Measurements from ENCODE around the gene SP2. TPM values are rescaled to one million over a fixed set of nuclear protein-coding genes. Genes with fewer than 3 reads are reported as not detected.

Gene SP2
- total RNA-seq, 1 donor from 2014 or later, result 11.3 TPM

DNA sequence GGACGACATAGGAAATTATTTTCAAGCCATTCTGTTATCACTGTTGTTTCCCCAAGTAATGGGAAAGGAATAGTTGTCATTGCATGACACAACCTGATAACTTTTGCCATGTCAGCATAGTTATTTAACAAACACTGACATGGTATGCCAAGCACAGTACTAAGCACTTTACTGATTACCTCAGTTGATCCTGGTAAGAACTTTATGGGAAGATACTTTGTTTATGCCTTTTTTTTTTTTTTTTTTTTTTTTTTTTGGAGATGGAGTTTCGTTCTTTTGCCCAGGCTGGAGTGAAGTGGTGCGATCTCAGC is 29.6 kb downstream of the SP2 start:
- no peak for DNase-seq (ENCODE audit: extremely low spot score in 2 of 2)
- no peaks in the 10 kb centered on the region for H3K9me3 ChIP-seq
- H3K27ac ChIP-seq, result no peak overlapping the region
- H3K4me3 ChIP-seq, result no peak overlapping the region
- H3K27me3 ChIP-seq, result no peaks in the 10 kb centered on the region
- TF ChIP-seq, protein P1, sequence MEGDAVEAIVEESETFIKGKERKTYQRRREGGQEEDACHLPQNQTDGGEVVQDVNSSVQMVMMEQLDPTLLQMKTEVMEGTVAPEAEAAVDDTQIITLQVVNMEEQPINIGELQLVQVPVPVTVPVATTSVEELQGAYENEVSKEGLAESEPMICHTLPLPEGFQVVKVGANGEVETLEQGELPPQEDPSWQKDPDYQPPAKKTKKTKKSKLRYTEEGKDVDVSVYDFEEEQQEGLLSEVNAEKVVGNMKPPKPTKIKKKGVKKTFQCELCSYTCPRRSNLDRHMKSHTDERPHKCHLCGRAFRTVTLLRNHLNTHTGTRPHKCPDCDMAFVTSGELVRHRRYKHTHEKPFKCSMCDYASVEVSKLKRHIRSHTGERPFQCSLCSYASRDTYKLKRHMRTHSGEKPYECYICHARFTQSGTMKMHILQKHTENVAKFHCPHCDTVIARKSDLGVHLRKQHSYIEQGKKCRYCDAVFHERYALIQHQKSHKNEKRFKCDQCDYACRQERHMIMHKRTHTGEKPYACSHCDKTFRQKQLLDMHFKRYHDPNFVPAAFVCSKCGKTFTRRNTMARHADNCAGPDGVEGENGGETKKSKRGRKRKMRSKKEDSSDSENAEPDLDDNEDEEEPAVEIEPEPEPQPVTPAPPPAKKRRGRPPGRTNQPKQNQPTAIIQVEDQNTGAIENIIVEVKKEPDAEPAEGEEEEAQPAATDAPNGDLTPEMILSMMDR (IDR thresholded peaks at IDR 0.05), result no peak
- TF ChIP-seq POLR2A (IDR thresholded peaks at IDR 0.05), result no peak
- TF ChIP-seq POLR2AphosphoS5 (IDR thresholded peaks at IDR 0.05; ENCODE audit: insufficient read depth in 1 of 2, low read depth in 1 of 2), result no peak
- H3K36me3 ChIP-seq, result peaks cover 3 to 56% of the 10 kb centered on the region in 2 donors
- no peaks in the 10 kb centered on the region for H3K4me1 ChIP-seq
- intact Hi-C loops (cut with DNase I), result no loop called here

GRCh38 chr17:47927821-47928400 is 31.9 kb downstream of the SP2 start:
- H3K9me3 ChIP-seq, result no peaks in the 10 kb centered on the region
- H3K36me3 ChIP-seq, result peaks cover 3 to 53% of the 10 kb centered on the region in 2 donors
- H3K27ac ChIP-seq, result no peak overlapping the region
- no peaks in the 10 kb centered on the region for H3K4me1 ChIP-seq
- H3K4me3 ChIP-seq, result no peak overlapping the region
- H3K27me3 ChIP-seq, result no peaks in the 10 kb centered on the region
- DNase-seq (ENCODE audit: extremely low spot score in 2 of 2), result no peak
- TF ChIP-seq POLR2AphosphoS5 (IDR thresholded peaks at IDR 0.05; ENCODE audit: insufficient read depth in 1 of 2, low read depth in 1 of 2), result no peak
- TF ChIP-seq, protein P1 (IDR thresholded peaks at IDR 0.05), result no peak
- intact Hi-C loops (cut with DNase I), result no loop called here

- Histone ChIP-seq H3K27me3 (no peaks in the 10 kb centered on the region), H3K27ac (no peak overlapping the region), H3K9me3 (no peaks in the 10 kb centered on the region), H3K4me1 (no peaks in the 10 kb centered on the region), H3K4me3 (no peak overlapping the region), H3K36me3 (peaks cover 3 to 48% of the 10 kb centered on the region in 2 donors)
- TF ChIP-seq POLR2AphosphoS5 (IDR thresholded peaks at IDR 0.05; ENCODE audit: insufficient read depth in 1 of 2, low read depth in 1 of 2) (no peak), POLR2A (IDR thresholded peaks at IDR 0.05) (no peak)
- TF ChIP-seq, protein P1 (IDR thresholded peaks at IDR 0.05), result no peak
- no peak for DNase-seq (ENCODE audit: extremely low spot score in 2 of 2)
- intact Hi-C loops (cut with DNase I), result no loop called here
These were observed 32.4 kb downstream of the SP2 start for GRCh38 chr17:47928415-47928814.

GRCh38 chr17:47929218-47930000 is 33.4 kb downstream of the SP2 start:
- Histone ChIP-seq H3K9me3 (no peaks in the 10 kb centered on the region), H3K4me1 (no peaks in the 10 kb centered on the region), H3K27ac (no peak overlapping the region), H3K4me3 (no peak overlapping the region), H3K36me3 (peaks cover 3 to 40% of the 10 kb centered on the region in 2 donors), H3K27me3 (no peaks in the 10 kb centered on the region)
- TF ChIP-seq POLR2A (IDR thresholded peaks at IDR 0.05) (no peak), POLR2AphosphoS5 (IDR thresholded peaks at IDR 0.05; ENCODE audit: insufficient read depth in 1 of 2, low read depth in 1 of 2) (no peak)
- TF ChIP-seq, protein P1 (IDR thresholded peaks at IDR 0.05), result no peak
- no peak for DNase-seq (ENCODE audit: extremely low spot score in 2 of 2)
- intact Hi-C loops (cut with DNase I), result no loop called here

GRCh38 chr17:47931848-47932247 is 35.8 kb downstream of the SP2 start:
- Histone ChIP-seq H3K9me3 (no peaks in the 10 kb centered on the region), H3K4me1 (no peaks in the 10 kb centered on the region), H3K27me3 (no peaks in the 10 kb centered on the region), H3K27ac (no peak overlapping the region), H3K36me3 (peaks cover 3 to 17% of the 10 kb centered on the region in 2 donors), H3K4me3 (no peak overlapping the region)
- intact Hi-C loops (cut with DNase I), result no loop called here
- TF ChIP-seq, protein P1 (IDR thresholded peaks at IDR 0.05), result no peak
- TF ChIP-seq POLR2AphosphoS5 (IDR thresholded peaks at IDR 0.05; ENCODE audit: insufficient read depth in 1 of 2, low read depth in 1 of 2), result no peak
- TF ChIP-seq POLR2A (IDR thresholded peaks at IDR 0.05), result no peak
- DNase-seq (ENCODE audit: extremely low spot score in 2 of 2), result no peak
